ENCODE data around the gene ATP4B.

Gene ATP4B

GRCh38 chr13:113643593-113643992, 14.4 kb downstream of the ATP4B start:
- DNase-seq (ENCODE audit: low read depth in 2 of 3, low spot score in 2 of 3), result no peak

GRCh38 chr13:113642563-113642962, 15.4 kb downstream of the ATP4B start:
- DNase-seq (ENCODE audit: low read depth in 2 of 3, low spot score in 2 of 3), result no peak

GRCh38 chr13:113641426-113641825, 16.6 kb downstream of the ATP4B start:
- DNase-seq (ENCODE audit: low read depth in 2 of 3, low spot score in 2 of 3), result no peak

GRCh38 chr13:113639616-113640262, 18.3 kb downstream of the ATP4B start:
- DNase-seq (ENCODE audit: low read depth in 2 of 3, low spot score in 2 of 3), result no peak

GRCh38 chr13:113638806-113639205, 19.2 kb downstream of the ATP4B start:
- DNase-seq (ENCODE audit: low read depth in 2 of 3, low spot score in 2 of 3), result no peak

- DNase-seq (ENCODE audit: low read depth in 2 of 3, low spot score in 2 of 3), result no peak
Measured at GRCh38 chr13:113638173-113638746, 19.7 kb downstream of the ATP4B start.

GRCh38 chr13:113637262-113638160, 20.5 kb downstream of the ATP4B start:
- no peak for DNase-seq (ENCODE audit: low read depth in 2 of 3, low spot score in 2 of 3)

GRCh38 chr13:113636266-113636963, 21.6 kb downstream of the ATP4B start:
- DNase-seq (ENCODE audit: low read depth in 2 of 3, low spot score in 2 of 3), result no peak

GRCh38 chr13:113635709-113636108, 22.3 kb downstream of the ATP4B start:
- DNase-seq (ENCODE audit: low read depth in 2 of 3, low spot score in 2 of 3), result no peak

- DNase-seq (ENCODE audit: low read depth in 2 of 3, low spot score in 2 of 3), result no peak
Measured at GRCh38 chr13:113635048-113635420, 23.0 kb downstream of the ATP4B start.

GRCh38 chr13:113634279-113635047, 23.5 kb downstream of the ATP4B start:
- no peak for DNase-seq (ENCODE audit: low read depth in 2 of 3, low spot score in 2 of 3)

- no peak for DNase-seq (ENCODE audit: low read depth in 2 of 3, low spot score in 2 of 3)
Measured at GRCh38 chr13:113633485-113633873, 24.5 kb downstream of the ATP4B start.

- DNase-seq (ENCODE audit: low read depth in 2 of 3, low spot score in 2 of 3), result no peak
Measured at GRCh38 chr13:113632706-113633484, 25.1 kb downstream of the ATP4B start.

GRCh38 chr13:113631341-113632095, 26.5 kb downstream of the ATP4B start:
- no peak for DNase-seq (ENCODE audit: low read depth in 2 of 3, low spot score in 2 of 3)

- no peak for DNase-seq (ENCODE audit: low read depth in 2 of 3, low spot score in 2 of 3)
Measured at GRCh38 chr13:113630804-113631203, 27.2 kb downstream of the ATP4B start.

- DNase-seq (ENCODE audit: low read depth in 2 of 3, low spot score in 2 of 3), result no peak
Measured at GRCh38 chr13:113630296-113630695, 27.7 kb downstream of the ATP4B start.

- no peak for DNase-seq (ENCODE audit: low read depth in 2 of 3, low spot score in 2 of 3)
Measured at GRCh38 chr13:113629866-113630265, 28.1 kb downstream of the ATP4B start.

GRCh38 chr13:113628291-113629270, 29.4 kb downstream of the ATP4B start:
- DNase-seq (ENCODE audit: low read depth in 2 of 3, low spot score in 2 of 3), result no peak

Measured in activated CD8-positive, alpha-beta memory T cell treated with anti-CD3 and anti-CD28 coated beads for 48 hours (primary cell).